SKM-1 treated with dmso at 0.1 percent for 144 hours (cell line): Measurements from ENCODE around the gene RAMACL.

Source experiments
- DNase-seq: peaks from one replicate; lab custom pipeline; 2025; ENCODE audit not compliant: unreplicated experiment; lab: John Stamatoyannopoulos, UW

Gene RAMACL

GRCh38 chr6:166618251-166618650 is 31.8 kb upstream of the RAMACL start:
- no peak for DNase-seq

GRCh38 chr6:166617359-166617758 is 30.9 kb upstream of the RAMACL start:
- no peak for DNase-seq

- no peak for DNase-seq
Measured at GRCh38 chr6:166616261-166617238, 30.1 kb upstream of the RAMACL start.

GRCh38 chr6:166615059-166615770 is 28.7 kb upstream of the RAMACL start:
- no peak for DNase-seq

- DNase-seq = no peak
Measured at GRCh38 chr6:166614589-166614988, 28.1 kb upstream of the RAMACL start.

GRCh38 chr6:166614171-166614583 is 27.7 kb upstream of the RAMACL start:
- no peak for DNase-seq

GRCh38 chr6:166613027-166613426 is 26.5 kb upstream of the RAMACL start:
- no peak for DNase-seq

- no peak for DNase-seq
Measured at GRCh38 chr6:166612471-166612881, 26.0 kb upstream of the RAMACL start.

GRCh38 chr6:166611631-166612030 is 25.2 kb upstream of the RAMACL start:
- DNase-seq = no peak

- no peak for DNase-seq
Measured at GRCh38 chr6:166610069-166610468, 23.6 kb upstream of the RAMACL start.

- DNase-seq = no peak
Measured at GRCh38 chr6:166608774-166609173, 22.3 kb upstream of the RAMACL start.

- no peak for DNase-seq
Measured at GRCh38 chr6:166605752-166606151, 19.3 kb upstream of the RAMACL start.

GRCh38 chr6:166604911-166605310 is 18.4 kb upstream of the RAMACL start:
- no peak for DNase-seq

- no peak for DNase-seq
Measured at GRCh38 chr6:166604328-166604727, 17.9 kb upstream of the RAMACL start.

- DNase-seq = no peak
Measured at GRCh38 chr6:166603043-166603690, 16.7 kb upstream of the RAMACL start.

GRCh38 chr6:166601956-166602355 is 15.5 kb upstream of the RAMACL start:
- no peak for DNase-seq

- no peak for DNase-seq
Measured at GRCh38 chr6:166600931-166601330, 14.5 kb upstream of the RAMACL start.

- DNase-seq = no peak
Measured at GRCh38 chr6:166599205-166599604, 12.7 kb upstream of the RAMACL start.

GRCh38 chr6:166598441-166599138 is 12.1 kb upstream of the RAMACL start:
- DNase-seq = no peak

- DNase-seq = no peak
Measured at GRCh38 chr6:166597711-166598440, 11.4 kb upstream of the RAMACL start.
